GM18502 (cell line): ENCODE data around the gene COL15A1.
"Not testable (repeated sequence)": the region's sequence is repeated elsewhere in the genome, so short reads cannot be mapped to it uniquely, and the experiment has no call there.

Source experiments
- ATAC-seq: cut with Tn5 transposase; IDR thresholded peaks from one replicate; pipeline ENCODE4 v1.9.1; 2021; ENCODE audit warnings: mild to moderate bottlenecking; ENCODE audit not compliant: unreplicated experiment, poor library complexity

The COL15A1 gene

GRCh38 chr9:99004717-99005460 lies 61.2 kb downstream of the COL15A1 start:
- ATAC-seq, result no peak

- no peak for ATAC-seq
Measured at GRCh38 chr9:99005651-99006050, 61.9 kb downstream of the COL15A1 start.

- no peak for ATAC-seq
Measured at GRCh38 chr9:99006511-99006910, 62.8 kb downstream of the COL15A1 start.

GRCh38 chr9:99006979-99007378 lies 63.3 kb downstream of the COL15A1 start:
- ATAC-seq, result no peak

GRCh38 chr9:99008203-99008602 lies 64.5 kb downstream of the COL15A1 start:
- no peak for ATAC-seq

- ATAC-seq, result not testable (repeated sequence)
Measured at GRCh38 chr9:99010393-99010792, 66.7 kb downstream of the COL15A1 start.

- ATAC-seq, result no peak
Measured at GRCh38 chr9:99011161-99011709, 67.5 kb downstream of the COL15A1 start.

GRCh38 chr9:99012957-99013512 lies 69.3 kb downstream of the COL15A1 start:
- no peak for ATAC-seq

GRCh38 chr9:99013550-99013949 lies 69.8 kb downstream of the COL15A1 start:
- ATAC-seq, result no peak

GRCh38 chr9:99015448-99015847 lies 71.7 kb downstream of the COL15A1 start:
- ATAC-seq, result no peak

GRCh38 chr9:99015890-99016289 lies 72.2 kb downstream of the COL15A1 start:
- ATAC-seq, result no peak

- ATAC-seq, result no peak
Measured at GRCh38 chr9:99016681-99017387, 73.1 kb downstream of the COL15A1 start.

GRCh38 chr9:99018653-99019052 lies 74.9 kb downstream of the COL15A1 start:
- no peak for ATAC-seq

GRCh38 chr9:99019510-99020331 lies 76.0 kb downstream of the COL15A1 start:
- ATAC-seq, result no peak

GRCh38 chr9:99020786-99021436 lies 77.2 kb downstream of the COL15A1 start:
- no peak for ATAC-seq

GRCh38 chr9:99021512-99021911 lies 77.8 kb downstream of the COL15A1 start:
- no peak for ATAC-seq

GRCh38 chr9:99023231-99023630 lies 79.5 kb downstream of the COL15A1 start:
- no peak for ATAC-seq

- no peak for ATAC-seq
Measured at GRCh38 chr9:99023831-99024230, 80.1 kb downstream of the COL15A1 start.

- no peak for ATAC-seq
Measured at GRCh38 chr9:99024959-99025358, 81.3 kb downstream of the COL15A1 start.
